K562 (cell line): ENCODE measurements around the gene ZFYVE27.

ENCODE experiments used
- BHLHE40 ChIP-seq: IDR thresholded peaks from 2 replicates; pipeline ENCODE4 v1.6.1; 2011; ENCODE audit warnings: low read length, improper control_type of control experiment
- CCAR2 ChIP-seq: fragments of 200-400 bp; formaldehyde crosslinking; IDR thresholded peaks from 2 replicates; pipeline ENCODE4 v1.6.1; 2017; ENCODE audit warnings: mild to moderate bottlenecking, low read depth, low read length
- ETV5 ChIP-seq: sonication (generic); formaldehyde crosslinking; IDR thresholded peaks from 2 replicates; pipeline ENCODE4 v1.4.0; 2020; ENCODE audit warnings: low read depth, mild to moderate bottlenecking, missing genetic modification reagents
- POLR2G ChIP-seq: fragments of 200-400 bp; formaldehyde crosslinking; IDR thresholded peaks from 2 replicates; pipeline ENCODE4 v1.6.1; 2017; ENCODE audit warnings: low read depth, mild to moderate bottlenecking, antibody characterized with exemption, low read length, moderate library complexity
- RBBP5 ChIP-seq: fragments of 200-600 bp; sonication (generic); IDR thresholded peaks from 2 replicates; pipeline ENCODE4 v1.6.1; 2012; ENCODE audit warnings: borderline replicate concordance, mild to moderate bottlenecking, low read length, control low read depth, inconsistent platforms; ENCODE audit not compliant: insufficient read depth, poor library complexity, severe bottlenecking
- SIN3A ChIP-seq, 2 experiments: fragments of 150-350 bp in 1 of 2; IDR thresholded peaks; 2 replicates each; pipeline ENCODE4 v1.6.1; 2011 to 2016; ENCODE audit warnings: borderline replicate concordance in 2 of 2, low read depth in 2 of 2, low read length in 2 of 2, mild to moderate bottlenecking in 2 of 2, moderate library complexity in 2 of 2; ENCODE audit not compliant: control insufficient read depth in 1 of 2
- SPI1 ChIP-seq: IDR thresholded peaks from 2 replicates; pipeline ENCODE4 v1.6.1; 2011; ENCODE audit warnings: low read depth, low read length, control low read depth, borderline replicate concordance
- SREBF1 ChIP-seq: fragments of 150-350 bp; IDR thresholded peaks from 2 replicates; pipeline ENCODE4 v1.6.1; 2014; ENCODE audit warnings: antibody characterized with exemption, low read depth, low read length, borderline replicate concordance
- SRSF9 ChIP-seq: fragments of 200-400 bp; formaldehyde crosslinking; IDR thresholded peaks from 2 replicates; pipeline ENCODE4 v1.6.1; 2017; ENCODE audit warnings: low read depth, low read length, borderline replicate concordance
- ZNF253 ChIP-seq: fragments of 250-450 bp; sonication (Bioruptor Pico); conservative IDR thresholded peaks from 2 replicates; pipeline ENCODE4 v1.6.1; 2021; ENCODE audit warnings: mild to moderate bottlenecking
- ZSCAN29 ChIP-seq: fragments of 450-650 bp; IDR thresholded peaks from 2 replicates; pipeline ENCODE4 v1.6.1; 2017
- TF ChIP-seq, protein P1 (sequence below): fragments of 250-450 bp; sonication (Bioruptor Pico); IDR thresholded peaks from 2 replicates; pipeline ENCODE4 v1.4.0; 2020; ENCODE audit warnings: mild to moderate bottlenecking, moderate library complexity, borderline replicate concordance
- TF ChIP-seq, protein P2 (sequence below), 2 experiments: fragments of 450-650 bp in 1 of 2; IDR thresholded peaks; 2 replicates each; pipeline ENCODE4 v1.6.1; 2011 to 2017; ENCODE audit warnings: low read depth in 2 of 2, antibody characterized with exemption in 1 of 2, borderline replicate concordance in 1 of 2, low read length in 1 of 2, mild to moderate bottlenecking in 1 of 2, mixed read lengths in 1 of 2; ENCODE audit not compliant: control insufficient read depth in 1 of 2

- TF ChIP-seq SREBF1 (no peak), RBBP5 (no peak), SPI1 (no peak), POLR2G (no peak), ZNF253 (CRISPR knock-in tag) (no peak), BHLHE40 (no peak; the same call in 1 of the 2 replicates), SIN3A (IDR thresholded peaks at IDR 0.05; ENCODE audit: borderline replicate concordance in 2 of 2, control insufficient read depth in 1 of 2, low read depth in 2 of 2, low read length in 2 of 2) (no peak), ZSCAN29 (no peak), SRSF9 (no peak), ETV5 (CRISPR knock-in tag) (no peak), CCAR2 (no peak)
- TF ChIP-seq, protein P1, sequence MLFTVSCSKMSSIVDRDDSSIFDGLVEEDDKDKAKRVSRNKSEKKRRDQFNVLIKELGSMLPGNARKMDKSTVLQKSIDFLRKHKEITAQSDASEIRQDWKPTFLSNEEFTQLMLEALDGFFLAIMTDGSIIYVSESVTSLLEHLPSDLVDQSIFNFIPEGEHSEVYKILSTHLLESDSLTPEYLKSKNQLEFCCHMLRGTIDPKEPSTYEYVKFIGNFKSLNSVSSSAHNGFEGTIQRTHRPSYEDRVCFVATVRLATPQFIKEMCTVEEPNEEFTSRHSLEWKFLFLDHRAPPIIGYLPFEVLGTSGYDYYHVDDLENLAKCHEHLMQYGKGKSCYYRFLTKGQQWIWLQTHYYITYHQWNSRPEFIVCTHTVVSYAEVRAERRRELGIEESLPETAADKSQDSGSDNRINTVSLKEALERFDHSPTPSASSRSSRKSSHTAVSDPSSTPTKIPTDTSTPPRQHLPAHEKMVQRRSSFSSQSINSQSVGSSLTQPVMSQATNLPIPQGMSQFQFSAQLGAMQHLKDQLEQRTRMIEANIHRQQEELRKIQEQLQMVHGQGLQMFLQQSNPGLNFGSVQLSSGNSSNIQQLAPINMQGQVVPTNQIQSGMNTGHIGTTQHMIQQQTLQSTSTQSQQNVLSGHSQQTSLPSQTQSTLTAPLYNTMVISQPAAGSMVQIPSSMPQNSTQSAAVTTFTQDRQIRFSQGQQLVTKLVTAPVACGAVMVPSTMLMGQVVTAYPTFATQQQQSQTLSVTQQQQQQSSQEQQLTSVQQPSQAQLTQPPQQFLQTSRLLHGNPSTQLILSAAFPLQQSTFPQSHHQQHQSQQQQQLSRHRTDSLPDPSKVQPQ = no peak
- TF ChIP-seq, protein P2, sequence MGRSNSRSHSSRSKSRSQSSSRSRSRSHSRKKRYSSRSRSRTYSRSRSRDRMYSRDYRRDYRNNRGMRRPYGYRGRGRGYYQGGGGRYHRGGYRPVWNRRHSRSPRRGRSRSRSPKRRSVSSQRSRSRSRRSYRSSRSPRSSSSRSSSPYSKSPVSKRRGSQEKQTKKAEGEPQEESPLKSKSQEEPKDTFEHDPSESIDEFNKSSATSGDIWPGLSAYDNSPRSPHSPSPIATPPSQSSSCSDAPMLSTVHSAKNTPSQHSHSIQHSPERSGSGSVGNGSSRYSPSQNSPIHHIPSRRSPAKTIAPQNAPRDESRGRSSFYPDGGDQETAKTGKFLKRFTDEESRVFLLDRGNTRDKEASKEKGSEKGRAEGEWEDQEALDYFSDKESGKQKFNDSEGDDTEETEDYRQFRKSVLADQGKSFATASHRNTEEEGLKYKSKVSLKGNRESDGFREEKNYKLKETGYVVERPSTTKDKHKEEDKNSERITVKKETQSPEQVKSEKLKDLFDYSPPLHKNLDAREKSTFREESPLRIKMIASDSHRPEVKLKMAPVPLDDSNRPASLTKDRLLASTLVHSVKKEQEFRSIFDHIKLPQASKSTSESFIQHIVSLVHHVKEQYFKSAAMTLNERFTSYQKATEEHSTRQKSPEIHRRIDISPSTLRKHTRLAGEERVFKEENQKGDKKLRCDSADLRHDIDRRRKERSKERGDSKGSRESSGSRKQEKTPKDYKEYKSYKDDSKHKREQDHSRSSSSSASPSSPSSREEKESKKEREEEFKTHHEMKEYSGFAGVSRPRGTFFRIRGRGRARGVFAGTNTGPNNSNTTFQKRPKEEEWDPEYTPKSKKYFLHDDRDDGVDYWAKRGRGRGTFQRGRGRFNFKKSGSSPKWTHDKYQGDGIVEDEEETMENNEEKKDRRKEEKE (IDR thresholded peaks at IDR 0.05; ENCODE audit: borderline replicate concordance in 1 of 2, control insufficient read depth in 1 of 2, low read depth in 2 of 2, low read length in 1 of 2) = no peak
These were observed 73.5 kb downstream of the ZFYVE27 start for GRCh38 chr10:97810446-97810845.
